ENCODE measurements around the gene SMOC1.

GRCh38 chr14:69891422-69891821 lies 12.2 kb downstream of the SMOC1 start:
- TF ChIP-seq YY1 (IDR thresholded peaks at IDR 0.05; ENCODE audit: insufficient read depth, insufficient read length) (no peak), SUZ12 (IDR thresholded peaks at IDR 0.05; ENCODE audit: extremely low read depth, insufficient read depth, insufficient read length) (no peak), ZNF274 (IDR thresholded peaks at IDR 0.05; ENCODE audit: low read depth, low read length) (no peak)
